NCI-H1092 (cell line): ENCODE data around the gene MTHFR.
A peak's percentile ranks its signal among the peaks of the same experiment; 100 is the strongest.
"Not testable (repeated sequence)": the region's sequence is repeated elsewhere in the genome, so short reads cannot be mapped to it uniquely, and the experiment has no call there.

ENCODE experiments used
- DNase-seq: peaks from one replicate; lab custom pipeline; 2025; lab: John Stamatoyannopoulos, UW

MTHFR gene

DNA sequence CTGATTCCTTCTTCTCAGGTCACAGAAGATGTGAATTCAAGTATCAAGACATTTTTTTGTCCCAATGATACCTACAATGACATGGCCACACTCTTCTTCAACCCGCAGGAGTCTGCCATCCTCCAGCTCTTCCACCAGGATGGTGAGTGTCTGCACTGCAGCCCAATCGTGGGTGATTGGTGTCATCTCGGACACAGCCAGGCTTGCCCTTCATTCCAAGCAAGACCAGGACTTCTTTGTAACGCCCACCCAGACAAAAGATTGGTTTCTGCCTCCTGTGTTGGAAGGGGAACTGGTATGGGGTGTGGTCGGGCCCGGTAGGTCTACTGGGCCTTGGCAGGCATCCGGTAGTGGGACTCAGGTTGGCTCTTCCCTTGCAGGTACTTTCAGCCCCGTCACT is 27.7 kb upstream of the MTHFR start:
- no peak for DNase-seq

DNA sequence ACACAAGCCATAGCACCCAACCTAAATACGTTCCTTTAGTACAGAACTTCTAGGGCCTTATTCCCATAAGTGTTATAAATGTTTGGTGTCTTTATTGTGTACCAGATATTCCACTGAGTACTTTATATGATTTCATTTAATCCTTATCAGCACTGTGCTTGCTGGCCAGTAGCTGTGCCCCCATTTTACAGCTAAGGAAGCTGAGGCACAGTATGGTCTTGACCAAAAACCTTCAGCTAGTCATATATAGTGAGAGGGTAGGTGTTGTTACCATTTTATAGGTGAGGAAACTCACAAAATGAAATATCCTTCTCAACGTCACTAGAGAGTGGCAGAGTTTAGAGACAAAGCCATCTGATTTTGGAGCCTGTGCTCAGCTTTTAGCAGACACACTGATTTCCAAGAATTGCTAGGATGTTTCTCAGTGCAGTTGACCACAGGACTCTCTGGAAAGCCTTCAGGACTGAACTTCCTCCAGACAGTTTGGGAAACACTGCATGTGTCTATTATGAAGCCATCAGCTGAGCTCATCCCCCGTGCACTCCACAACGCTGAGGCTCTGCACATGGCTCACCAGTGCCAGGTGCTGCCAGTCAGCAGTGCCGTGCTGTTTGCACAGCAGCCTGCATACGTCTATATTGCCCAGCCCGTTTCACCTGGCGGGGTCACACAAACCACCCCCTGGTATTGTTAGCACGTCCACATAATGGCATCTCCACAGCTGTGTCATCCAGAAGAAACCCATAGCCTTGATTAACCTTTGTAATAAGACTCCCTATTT is 26.4 kb upstream of the MTHFR start:
- DNase-seq = peak; percentile 54

DNA sequence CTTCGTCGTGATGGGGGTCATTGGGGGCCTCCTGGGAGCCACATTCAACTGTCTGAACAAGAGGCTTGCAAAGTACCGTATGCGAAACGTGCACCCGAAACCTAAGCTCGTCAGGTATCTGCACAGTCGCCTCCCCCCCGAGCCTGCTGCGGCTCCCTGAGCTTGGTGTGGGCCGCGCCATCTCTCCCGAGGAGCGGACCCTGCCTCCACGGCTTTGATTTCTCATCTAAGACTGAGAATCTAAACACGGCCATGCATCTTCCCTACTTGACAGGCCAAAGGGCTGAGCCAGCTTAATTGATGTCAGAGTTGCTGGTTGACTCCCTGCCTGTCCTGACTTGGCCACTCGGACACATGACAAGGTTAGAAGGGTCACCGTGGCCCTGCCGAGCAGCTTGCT is 22.7 kb upstream of the MTHFR start:
- DNase-seq = no peak

DNA sequence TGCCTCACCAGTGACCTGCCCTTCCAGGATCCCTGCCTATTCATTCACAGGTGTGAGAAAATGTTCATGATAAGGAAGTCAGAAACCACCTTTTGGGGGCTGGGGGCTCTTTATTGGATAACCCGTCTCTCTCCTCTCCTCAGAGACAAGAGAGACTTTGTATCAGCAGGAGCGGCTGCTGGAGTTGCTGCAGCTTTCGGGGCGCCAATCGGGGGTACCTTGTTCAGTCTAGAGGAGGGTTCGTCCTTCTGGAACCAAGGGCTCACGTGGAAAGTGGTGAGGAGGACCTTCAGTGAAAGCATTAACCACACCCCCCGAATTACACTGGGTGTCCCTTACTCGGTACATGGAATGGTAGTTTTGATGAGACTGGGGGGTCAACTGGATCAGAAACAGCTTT is 21.2 kb upstream of the MTHFR start:
- no peak for DNase-seq

DNA sequence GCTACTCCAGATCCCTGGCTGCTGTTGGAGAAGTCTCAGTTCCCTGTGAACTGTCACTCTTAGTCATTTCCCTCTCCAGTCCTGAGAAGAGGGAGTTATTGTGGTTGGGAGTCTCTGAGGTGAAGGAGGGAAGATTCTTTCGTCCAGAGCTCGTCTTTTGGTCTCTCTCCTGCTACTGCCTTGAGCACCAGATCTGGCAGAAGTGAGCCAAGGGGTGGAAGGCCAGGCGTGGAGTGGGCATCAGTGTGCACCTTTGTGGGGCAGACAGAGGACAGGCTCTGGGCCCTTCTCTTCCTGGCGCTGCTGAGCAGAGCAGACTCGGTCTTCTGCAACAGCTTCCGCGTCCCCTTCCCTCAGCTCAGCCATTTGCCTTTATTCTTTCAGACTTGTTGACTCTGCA is 19.4 kb upstream of the MTHFR start:
- DNase-seq = no peak

DNA sequence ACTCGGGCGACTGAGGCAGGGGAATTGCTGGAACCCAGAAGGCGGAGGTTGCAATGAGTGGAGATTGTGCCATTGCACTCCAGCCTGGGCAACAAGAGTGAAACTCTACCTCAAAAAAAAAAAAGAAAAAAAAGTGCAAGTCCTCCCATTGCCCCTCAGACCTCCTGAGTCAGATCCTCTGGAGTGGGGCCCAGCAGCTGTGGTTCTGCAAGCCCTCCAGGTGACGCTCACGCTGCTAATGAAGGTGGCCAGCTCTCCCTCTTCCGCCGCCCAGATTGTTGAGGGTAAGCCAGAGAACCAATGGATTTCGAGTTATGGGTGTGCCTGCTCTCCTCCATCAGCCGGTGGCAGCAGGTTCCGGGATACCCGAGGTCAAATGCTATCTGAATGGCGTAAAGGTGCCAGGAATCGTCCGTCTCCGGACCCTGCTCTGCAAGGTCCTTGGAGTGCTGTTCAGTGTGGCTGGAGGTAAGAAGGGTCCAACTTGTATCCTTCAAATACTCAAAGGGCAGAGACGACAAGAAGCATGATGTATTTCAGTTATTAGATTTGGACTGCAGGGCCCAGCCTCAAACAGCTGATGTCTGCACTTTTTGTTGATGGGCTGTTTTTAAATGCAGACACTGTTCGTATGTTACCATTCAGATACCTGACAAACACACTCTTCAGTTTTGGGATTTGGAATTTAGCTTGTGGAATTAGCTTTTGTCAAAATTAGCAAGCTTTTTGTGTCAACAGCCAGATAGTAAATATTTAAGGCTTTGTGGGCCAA is 17.8 kb upstream of the MTHFR start:
- no peak for DNase-seq

DNA sequence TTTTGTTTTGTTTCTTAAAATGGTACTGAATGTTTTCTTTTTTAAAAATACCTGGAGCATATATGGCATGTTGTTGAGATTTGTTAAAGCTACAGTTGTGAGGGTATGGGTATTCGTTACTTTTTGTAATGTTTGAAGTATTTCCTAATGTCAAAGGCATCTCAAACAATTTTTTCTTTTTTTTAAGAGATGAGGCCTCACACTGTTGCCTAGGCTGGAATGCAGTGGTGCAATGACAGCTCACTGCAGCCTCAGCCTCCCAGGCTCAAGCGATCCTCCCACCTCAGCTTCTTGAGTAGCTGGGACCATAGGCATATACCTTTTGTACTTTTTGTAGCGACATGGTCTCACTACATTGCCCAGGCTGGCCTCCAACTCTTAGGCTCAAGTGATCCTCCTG is 16.3 kb upstream of the MTHFR start:
- DNase-seq = no peak

DNA sequence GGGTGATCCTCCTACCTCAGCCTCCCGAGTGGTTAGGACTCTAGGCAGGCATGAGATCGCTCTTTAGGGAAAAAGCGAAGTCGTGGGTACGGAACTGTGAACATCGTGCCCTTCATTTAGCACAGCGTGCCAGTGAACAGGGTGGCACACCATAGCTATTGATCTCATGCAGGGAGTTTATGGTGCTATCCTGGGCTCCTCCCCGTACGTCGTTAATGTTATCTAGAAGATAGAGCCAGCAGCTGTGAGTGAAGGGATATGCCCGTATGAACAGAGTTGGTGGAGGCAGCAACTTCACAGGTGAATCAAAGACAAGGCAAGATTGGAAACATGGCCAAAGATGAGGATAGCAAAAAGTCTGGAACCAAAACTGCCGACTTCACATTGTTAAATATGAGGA is 11.4 kb upstream of the MTHFR start:
- DNase-seq = no peak

DNA sequence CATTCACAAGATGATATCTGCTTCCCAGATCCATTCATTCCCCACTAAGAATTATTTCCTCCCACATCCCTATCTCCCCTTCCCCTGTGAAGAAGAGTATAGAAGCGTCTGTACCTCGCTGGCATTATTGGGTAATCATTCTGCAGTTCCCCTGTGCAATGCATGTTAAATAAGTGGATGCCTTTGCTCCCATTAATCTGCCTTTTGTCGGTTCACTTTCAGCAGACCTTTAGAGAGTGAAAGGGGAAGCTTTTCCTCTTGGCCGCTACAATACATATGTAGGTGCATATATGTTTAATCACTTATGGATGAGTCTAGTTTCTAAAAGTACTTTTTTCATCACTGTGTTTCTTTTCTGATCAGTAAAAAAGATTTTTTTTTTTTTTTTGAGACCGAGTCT is 7.3 kb upstream of the MTHFR start:
- no peak for DNase-seq

DNA sequence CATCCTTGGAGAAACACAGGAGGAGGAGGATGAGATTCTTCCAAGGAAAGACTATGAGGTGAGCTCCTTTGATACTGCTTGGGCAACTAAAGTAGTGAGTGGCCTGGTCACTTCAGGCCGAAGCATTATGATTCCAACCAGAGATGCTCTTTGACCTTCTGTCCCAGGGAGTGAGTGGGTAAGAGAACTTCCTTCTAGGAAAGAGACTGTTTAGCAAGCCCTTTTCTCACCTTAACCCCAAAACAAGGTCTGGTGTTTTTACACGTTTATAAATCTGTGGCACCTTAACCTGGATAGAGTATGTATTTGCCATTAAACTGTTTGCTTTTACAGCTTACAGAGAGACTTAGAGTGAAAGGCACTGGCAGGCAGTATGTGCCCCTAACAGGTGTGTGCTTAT is 1.4 kb upstream of the MTHFR start:
- no peak for DNase-seq

DNA sequence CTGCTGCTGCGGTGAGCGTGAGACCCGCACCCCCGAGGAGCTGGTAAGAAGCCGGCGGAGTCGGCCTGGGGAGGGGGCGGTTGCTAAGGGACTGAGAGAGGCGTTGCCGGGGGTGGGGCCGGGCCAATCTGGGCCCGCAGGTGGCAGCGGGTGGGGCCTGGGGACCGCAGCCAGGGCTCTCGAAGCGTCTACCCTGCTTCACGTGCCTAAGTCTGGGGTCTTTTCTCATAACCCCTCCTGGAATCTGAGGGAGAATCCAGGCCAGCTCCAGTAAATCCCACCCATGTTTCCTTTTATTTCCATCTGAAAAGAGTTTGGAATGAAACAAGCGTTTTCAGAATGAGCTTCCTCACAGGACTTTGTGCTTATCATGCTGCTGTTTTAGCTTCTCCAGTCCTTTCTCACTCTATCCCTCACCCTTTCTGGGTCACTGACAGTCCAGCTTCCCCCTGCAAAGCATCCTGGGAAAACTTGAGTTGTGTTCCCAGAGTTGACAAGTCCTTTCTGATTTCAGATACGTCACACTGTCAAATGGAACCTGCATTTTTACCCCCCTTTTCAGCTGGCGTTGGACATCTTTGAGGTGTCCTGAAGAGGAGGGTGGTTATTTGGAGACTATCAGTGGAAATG is 658 bp upstream of the MTHFR start:
- DNase-seq = peak; percentile 18

DNA sequence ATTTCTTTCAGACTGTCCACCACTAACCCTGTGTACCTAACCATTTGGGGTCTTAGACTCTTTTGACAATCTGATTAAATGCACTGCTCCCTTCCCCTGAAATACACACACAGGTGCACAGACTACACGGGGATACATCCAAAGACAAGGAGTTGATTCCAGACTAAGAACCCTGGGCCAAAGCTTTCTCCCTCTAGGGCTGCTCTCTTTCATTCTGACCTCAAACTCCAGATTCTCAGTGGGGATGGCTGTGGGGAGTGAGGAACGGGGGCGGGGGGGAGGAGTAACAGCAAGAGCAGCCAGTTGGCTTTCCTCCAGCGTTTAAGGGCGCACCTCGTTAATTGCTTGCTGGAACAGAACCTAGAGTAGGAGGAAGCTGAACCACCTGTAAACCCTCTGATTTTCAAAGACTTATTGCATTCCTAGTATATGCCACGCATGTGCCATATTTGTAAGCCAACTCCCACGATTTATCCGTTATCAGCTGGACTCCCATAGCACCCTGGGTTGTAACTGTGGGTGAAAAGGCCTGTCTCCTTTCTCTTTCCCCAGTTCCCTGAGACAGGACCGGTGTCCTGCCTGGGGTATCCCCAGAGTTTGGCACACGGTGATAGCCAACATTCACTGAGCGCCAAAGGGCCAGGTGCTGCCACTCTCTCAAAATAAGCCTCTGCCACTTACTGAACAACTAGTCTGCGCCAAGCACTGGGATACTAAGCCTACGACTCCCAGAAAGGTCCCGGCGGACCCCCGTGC is 920 bp downstream of the MTHFR start:
- peak; percentile 48 for DNase-seq

DNA sequence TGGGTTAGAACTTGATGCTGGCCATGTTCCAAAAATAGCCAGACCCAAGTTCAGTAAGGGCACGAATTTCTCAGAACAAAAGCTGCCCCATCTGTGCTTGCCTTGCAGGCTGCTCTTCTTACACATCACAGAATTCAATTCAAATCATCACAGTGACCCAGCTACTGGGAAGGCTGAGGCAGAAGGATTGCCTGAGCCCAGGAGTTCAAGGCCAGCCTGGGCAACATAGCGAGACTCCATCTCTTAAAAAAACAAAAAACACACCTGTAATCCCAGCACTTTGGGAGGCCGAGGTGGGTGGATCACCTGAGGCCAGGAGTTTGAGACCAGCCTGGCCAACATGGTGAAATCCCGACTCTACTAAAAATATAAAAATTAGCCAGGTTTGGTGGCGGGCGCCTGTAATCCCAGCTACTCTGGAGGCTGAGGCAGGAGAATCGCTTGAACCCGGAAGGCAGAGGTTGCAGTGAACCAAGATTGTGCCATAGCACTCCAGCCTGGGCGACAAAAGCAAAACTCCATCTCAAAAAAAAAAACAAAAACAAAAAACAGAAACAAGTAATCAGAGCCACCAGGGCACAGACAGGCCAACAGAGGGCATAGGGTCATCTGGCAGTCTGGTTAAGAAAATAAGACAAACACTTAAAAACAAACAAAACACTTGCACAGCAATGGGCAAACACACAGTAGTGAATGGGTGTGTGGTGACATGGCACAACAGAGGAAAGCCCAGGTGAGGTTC is 1.7 kb downstream of the MTHFR start:
- DNase-seq = not testable (repeated sequence)

DNA sequence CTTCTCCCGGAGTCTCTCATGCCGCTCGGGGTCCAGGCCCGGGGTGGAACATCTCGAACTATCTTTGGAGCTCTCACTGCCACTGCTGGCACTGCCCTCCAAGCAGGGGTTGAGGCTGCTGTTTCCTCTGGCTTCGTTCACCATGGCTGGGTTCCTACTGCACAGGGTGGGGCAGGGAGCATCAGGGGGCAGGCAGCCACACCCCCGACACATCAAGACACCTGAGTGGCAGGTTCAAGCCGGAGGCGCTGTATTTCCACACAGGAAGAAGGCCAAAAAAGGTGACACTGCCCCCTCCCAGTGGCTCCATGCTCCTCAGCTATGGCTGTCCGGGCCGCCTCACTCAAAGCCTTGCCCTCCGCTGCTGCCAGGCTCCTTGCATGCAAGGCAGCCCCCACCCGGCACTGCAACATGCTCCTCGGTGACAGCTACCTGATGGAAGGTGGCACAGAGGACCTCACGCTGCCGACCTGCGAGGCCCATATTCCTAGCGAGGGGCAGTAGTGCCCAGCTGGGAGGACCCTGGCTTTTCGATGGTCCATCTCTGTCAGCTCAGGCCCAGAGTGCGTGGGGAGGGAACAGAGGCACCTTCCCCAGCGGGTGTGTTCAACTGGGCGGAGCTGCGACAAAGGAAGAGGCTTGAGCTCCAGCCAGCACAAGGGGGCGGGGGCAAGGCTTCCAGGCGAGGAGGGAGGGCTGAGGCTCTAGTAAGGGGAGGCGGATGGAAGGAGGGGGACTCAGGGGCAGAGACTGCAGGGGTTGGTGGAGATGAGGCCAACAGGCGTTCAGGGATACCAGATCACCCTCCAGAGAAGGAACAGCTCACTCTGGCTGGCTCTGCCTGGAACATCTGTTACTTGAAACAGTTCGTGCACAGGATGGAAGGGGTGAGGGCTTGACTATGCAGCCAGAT is 2.5 kb downstream of the MTHFR start:
- no peak for DNase-seq

DNA sequence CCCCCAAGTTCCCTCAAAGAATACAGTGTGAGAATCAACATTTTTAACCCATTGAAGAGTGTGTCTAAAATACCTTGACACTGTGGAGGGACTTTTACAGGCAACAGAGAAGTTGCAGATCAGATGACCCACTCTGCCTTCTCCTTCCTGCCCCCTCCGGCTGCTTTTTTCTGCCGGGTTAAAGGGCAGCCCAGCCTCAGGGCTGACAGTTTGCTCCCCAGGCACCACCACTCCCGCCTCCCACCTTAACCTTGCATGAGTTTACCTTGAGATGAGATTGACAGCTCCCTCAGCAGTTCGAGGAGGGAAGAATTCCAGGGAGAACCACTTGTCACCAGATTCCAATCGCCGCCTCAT is 3.2 kb downstream of the MTHFR start:
- DNase-seq = no peak

DNA sequence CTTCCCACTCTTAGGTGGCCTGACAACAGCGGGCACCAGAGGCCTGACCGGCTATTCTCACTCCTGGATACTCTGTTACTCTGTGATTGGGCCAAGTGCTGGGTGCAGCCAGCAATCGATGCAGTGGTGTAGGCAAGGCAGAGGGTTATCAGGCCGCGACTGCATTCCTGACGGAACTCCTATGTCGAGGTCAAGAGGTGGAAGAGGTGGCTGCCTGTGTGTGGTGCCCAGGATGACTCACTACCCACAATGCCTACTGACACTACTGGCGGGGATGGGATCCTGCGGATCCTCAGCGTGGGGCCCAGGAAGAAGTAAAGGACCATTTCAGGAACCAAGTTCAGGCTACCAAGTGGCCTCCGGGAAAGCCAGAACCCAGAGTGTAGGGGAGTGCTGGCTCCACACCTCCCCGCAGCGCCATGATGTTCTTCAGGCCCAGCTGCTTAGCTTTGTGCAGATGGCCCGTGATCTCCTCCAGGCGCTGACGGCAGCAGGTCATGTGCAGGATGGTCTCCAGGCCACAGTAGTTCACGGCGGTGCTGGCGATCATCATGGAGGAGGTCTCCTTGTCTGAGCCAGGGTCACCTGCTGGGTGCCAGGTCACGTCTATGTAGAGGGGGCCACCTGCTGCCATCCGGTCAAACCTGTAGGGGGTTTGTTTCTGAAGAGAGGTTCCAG is 4.9 kb downstream of the MTHFR start:
- DNase-seq = no peak

DNA sequence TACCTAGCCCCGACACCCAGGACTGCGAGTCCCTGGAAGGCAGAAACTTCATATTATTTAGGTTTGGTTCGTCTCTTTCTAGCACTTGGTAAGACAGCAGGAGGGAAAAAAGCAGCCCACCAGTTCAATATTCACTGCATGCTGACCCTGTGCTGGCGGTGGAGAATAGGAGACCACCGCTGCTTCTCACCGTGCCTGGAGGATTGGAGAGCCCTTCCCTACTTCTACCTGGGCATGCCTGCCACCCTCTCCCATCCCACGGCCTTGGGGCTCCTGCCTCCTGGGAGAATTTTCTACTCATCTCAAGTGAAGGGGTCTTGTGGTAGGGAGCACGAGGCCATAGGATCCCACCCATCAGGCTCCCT is 5.4 kb downstream of the MTHFR start:
- no peak for DNase-seq

DNA sequence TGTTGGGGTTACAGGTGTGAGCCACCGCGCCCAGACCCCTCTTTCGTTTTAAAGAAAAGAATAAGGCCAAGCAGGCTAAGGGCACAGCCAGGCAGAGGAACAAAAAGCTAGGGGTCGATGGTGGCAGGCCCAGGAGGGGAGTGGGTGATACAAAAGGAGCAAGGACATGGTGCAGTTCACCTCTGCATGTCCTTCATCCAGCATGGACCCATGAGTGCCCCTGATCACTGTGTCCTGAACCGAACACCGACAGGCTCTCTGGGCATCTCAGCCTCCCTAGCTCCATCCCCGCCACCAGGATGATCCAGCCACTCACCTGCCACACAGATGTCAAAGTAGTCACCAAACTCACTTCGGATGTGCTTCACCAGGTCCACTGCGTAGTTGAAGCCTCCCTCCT is 5.9 kb downstream of the MTHFR start:
- DNase-seq = no peak

DNA sequence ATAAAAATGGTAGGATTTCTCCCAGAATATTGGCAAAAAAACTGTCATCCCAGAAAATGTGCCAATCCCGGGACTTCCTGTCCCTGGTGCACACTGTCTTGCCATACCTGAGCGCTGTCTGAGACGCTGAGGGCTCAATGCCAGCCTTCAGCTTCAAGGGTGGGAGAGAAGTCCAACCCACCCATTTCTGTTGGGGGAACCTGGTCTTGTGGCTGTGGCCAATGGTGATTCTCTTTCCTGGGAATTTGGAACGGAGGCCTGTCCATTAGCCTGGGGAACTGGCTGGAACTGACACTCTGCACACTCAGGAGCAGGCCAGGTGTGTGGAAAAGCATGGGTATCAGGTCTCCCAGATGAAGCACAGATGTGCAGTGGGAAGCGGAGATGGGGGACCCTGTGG is 6.7 kb downstream of the MTHFR start:
- DNase-seq = no peak

DNA sequence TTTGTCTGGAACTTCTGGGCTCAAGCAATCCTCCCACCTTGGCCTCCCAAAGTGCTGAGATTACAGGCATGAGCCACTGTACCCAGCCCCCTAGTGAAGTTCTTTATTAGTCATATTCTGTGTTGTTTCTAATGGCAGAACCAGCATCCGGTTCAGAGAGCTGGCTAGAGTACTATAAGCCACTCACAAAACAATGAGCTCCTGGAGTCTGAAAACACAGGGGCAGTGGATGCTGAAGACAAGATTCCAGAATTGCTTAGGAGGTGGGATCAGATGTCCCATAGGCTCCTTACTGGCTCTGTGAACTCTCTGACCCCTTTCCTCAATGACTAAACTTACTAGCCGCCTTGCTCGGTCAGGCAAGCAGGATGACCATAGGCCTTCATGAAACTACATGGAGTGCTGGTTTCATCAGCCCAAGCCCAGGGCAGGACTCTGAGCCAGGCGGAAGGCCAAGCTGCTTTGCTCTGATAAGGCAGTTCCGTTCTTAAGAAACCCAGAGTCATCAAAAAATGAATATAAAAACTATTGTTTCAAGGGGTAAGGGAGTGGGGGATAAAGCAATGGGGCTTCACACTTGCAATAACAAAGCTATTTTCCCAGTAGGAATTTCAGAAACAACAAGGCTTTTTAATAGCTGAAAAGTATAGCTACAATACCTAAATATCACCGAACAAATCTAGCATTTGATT is 8.1 kb downstream of the MTHFR start:
- DNase-seq = no peak
